ENCODE measurements around the gene TMEM87A.
A peak's percentile ranks its signal among the peaks of the same experiment; 100 is the strongest.

TMEM87A gene

GRCh38 chr15:42283671-42284070 is 10.4 kb upstream of the TMEM87A start:
- TF ChIP-seq CTCF (IDR thresholded peaks at IDR 0.05; ENCODE audit: control insufficient read depth, insufficient read depth, low read depth, low read length, missing control alignments): no peak
- H3K4me3 ChIP-seq (ENCODE audit: control insufficient read depth, low read depth, low read length): no peak overlapping the region
- DNase-seq (ENCODE audit: low read depth): no peak

GRCh38 chr15:42282926-42283325 is 9.7 kb upstream of the TMEM87A start:
- DNase-seq (ENCODE audit: low read depth): no peak
- no peak overlapping the region for H3K4me3 ChIP-seq (ENCODE audit: control insufficient read depth, low read depth, low read length)
- TF ChIP-seq CTCF (IDR thresholded peaks at IDR 0.05; ENCODE audit: control insufficient read depth, insufficient read depth, low read depth, low read length, missing control alignments): no peak

GRCh38 chr15:42282344-42282743 is 9.1 kb upstream of the TMEM87A start:
- DNase-seq (ENCODE audit: low read depth): no peak
- no peak for TF ChIP-seq CTCF (IDR thresholded peaks at IDR 0.05; ENCODE audit: control insufficient read depth, insufficient read depth, low read depth, low read length, missing control alignments)
- no peak overlapping the region for H3K4me3 ChIP-seq (ENCODE audit: control insufficient read depth, low read depth, low read length)

- no peak for DNase-seq (ENCODE audit: low read depth)
- no peak for TF ChIP-seq CTCF (IDR thresholded peaks at IDR 0.05; ENCODE audit: control insufficient read depth, insufficient read depth, low read depth, low read length, missing control alignments)
- H3K4me3 ChIP-seq (ENCODE audit: control insufficient read depth, low read depth, low read length): no peak overlapping the region
Measured at GRCh38 chr15:42279234-42279723, 6.0 kb upstream of the TMEM87A start.

- no peak for DNase-seq (ENCODE audit: low read depth)
- no peak for TF ChIP-seq CTCF (IDR thresholded peaks at IDR 0.05; ENCODE audit: control insufficient read depth, insufficient read depth, low read depth, low read length, missing control alignments)
- no peak overlapping the region for H3K4me3 ChIP-seq (ENCODE audit: control insufficient read depth, low read depth, low read length)
Measured at GRCh38 chr15:42276762-42277161, 3.5 kb upstream of the TMEM87A start.

- TF ChIP-seq CTCF (IDR thresholded peaks at IDR 0.05; ENCODE audit: control insufficient read depth, insufficient read depth, low read depth, low read length, missing control alignments): no peak
- DNase-seq (ENCODE audit: low read depth): no peak
Measured at GRCh38 chr15:42275780-42276391, 2.7 kb upstream of the TMEM87A start.

GRCh38 chr15:42274702-42274989 is 1.4 kb upstream of the TMEM87A start:
- TF ChIP-seq CTCF (IDR thresholded peaks at IDR 0.05; ENCODE audit: control insufficient read depth, insufficient read depth, low read depth, low read length, missing control alignments): no peak
- DNase-seq (ENCODE audit: low read depth): no peak
- H3K4me3 ChIP-seq (ENCODE audit: control insufficient read depth, low read depth, low read length): peak overlapping the region; percentile 92

More at GRCh38 chr15:42275780-42276391, 2.7 kb upstream of the TMEM87A start:
- H3K4me3 ChIP-seq (ENCODE audit: control insufficient read depth, low read depth, low read length): peak overlapping the region; percentile 5; the same call in 1 of the 2 replicates

Data from AG09309 (cell line).